ENCODE data around the gene BANF1. TPM values are rescaled to one million over a fixed set of nuclear protein-coding genes. Genes with fewer than 3 reads are reported as not detected.

The BANF1 gene
- polyA plus RNA-seq (2012; ENCODE audit: insufficient read depth, insufficient read length), result 550 TPM

DNA sequence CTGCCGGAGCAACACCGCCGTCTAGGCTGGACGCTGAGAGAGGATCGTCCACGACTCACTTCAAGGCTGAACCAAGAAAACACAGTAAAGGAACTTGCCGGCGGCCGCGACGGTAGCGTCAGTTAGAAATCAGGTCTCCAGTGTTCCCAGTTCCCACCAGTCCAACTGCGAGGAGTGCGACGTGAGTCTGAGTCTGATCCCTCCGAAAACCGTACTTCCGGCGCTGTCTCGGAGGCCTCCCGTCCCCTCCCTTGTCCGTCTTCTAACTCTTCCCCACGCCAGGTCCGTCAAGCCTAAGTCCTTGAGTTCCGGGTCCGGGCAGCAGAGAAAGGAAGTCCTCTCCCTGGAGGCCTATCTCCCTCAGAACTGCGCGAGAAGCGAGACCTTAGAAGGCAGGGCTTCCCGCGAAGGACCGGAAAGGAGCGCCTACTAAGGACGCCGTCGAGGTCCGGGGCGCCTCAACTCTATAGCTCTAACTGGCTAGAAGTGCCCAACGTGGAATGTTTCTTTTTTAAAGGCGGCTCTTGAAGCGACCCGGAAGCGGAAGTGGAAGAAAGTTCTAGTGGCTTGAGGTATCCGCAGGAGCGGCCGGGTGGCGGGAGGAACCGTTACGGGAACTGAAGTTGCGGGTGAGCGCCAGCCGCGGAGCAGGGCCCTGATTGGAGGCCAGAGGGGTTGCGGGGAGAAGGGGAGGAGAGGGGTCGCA lies at the start of gene BANF1, which contains the start of gene EIF1AD:
Gene BANF1, plus strand, starts transcription at position 562 of the 706 bp plus-strand sequence. CDS start 748 bp downstream, outside the sequence.
Gene EIF1AD, minus strand, starts transcription at position 216 of the 706 bp plus-strand sequence. CDS start 1,768 bp downstream, outside the sequence.
- peak; percentile 99 for DNase-seq (ENCODE audit: low read depth, low spot score)
- H3K4me3 ChIP-seq (ENCODE audit: low read length), result peak within 1 kb of the TSS; percentile 100

DNA sequence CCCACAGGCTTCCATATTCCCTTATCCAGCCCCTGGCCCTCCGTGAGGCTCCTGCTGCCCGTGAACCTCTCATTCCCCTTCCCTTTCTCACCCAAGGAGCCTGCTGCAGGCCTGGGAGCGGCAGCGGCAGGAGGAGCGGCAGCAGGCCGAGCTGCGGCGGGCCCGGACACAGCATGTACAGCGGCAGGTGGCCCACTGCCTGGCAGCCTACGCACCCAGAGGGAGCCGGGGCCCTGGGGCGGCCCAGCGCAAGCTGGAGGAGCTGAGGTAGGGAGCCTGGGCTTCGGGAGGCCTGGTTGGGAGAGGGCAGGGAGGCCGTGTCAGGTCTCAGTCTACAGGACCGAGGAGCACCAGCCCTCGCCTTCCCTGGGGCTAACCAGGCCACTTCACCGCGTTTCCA lies 48.8 kb upstream of the BANF1 start:
- DNase-seq (ENCODE audit: low read depth, low spot score), result no peak
- no peak overlapping the region for H3K4me3 ChIP-seq (ENCODE audit: low read length)

DNA sequence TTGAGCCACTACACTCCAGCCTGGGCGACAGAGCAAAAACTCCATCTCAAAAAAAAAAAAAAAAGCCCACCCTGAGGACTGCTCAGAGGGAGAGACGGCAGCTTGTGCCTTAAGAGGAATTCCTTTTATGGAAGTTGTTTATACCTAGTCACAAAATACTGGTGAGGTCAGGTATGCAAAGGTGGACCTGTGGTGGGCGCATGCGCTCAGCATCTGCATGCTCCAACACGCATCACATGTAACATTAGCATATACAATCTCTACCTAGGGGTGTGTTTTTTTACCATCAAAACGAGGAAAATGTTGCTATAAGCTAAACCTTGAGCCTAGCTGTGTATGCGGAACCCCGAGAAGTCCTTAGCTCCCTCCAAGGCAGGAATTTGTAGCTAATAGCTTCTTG lies 47.5 kb upstream of the BANF1 start:
- H3K4me3 ChIP-seq (ENCODE audit: low read length), result no peak overlapping the region
- no peak for DNase-seq (ENCODE audit: low read depth, low spot score)

DNA sequence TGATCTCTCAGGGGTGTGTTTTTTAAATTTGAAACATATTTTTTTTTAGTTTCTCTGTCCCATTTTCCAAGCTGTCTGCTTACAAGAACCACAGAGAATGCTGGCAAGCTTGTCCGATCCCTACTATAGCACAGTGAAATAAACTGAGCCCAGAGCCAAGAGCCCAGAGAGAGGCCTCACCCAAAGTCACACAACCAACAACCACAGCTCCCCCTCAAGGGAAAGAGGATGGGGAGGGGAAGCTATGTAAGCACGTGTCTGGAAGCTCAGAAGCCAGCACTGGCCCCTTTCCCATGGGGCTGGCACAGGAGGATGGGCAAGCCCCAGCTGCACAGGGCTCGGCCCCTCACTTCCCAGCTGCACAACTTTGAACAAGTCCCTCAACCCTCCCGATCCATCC lies 44.0 kb upstream of the BANF1 start:
- no peak overlapping the region for H3K4me3 ChIP-seq (ENCODE audit: low read length)
- no peak for DNase-seq (ENCODE audit: low read depth, low spot score)

GRCh38 chr11:65958774-65959420 lies 43.4 kb upstream of the BANF1 start:
- no peak for DNase-seq (ENCODE audit: low read depth, low spot score)
- H3K4me3 ChIP-seq (ENCODE audit: low read length), result no peak overlapping the region

GRCh38 chr11:65960824-65961266 lies 41.5 kb upstream of the BANF1 start:
- peak overlapping the region; percentile 96 for H3K4me3 ChIP-seq (ENCODE audit: low read length)
- DNase-seq (ENCODE audit: low read depth, low spot score), result no peak

DNA sequence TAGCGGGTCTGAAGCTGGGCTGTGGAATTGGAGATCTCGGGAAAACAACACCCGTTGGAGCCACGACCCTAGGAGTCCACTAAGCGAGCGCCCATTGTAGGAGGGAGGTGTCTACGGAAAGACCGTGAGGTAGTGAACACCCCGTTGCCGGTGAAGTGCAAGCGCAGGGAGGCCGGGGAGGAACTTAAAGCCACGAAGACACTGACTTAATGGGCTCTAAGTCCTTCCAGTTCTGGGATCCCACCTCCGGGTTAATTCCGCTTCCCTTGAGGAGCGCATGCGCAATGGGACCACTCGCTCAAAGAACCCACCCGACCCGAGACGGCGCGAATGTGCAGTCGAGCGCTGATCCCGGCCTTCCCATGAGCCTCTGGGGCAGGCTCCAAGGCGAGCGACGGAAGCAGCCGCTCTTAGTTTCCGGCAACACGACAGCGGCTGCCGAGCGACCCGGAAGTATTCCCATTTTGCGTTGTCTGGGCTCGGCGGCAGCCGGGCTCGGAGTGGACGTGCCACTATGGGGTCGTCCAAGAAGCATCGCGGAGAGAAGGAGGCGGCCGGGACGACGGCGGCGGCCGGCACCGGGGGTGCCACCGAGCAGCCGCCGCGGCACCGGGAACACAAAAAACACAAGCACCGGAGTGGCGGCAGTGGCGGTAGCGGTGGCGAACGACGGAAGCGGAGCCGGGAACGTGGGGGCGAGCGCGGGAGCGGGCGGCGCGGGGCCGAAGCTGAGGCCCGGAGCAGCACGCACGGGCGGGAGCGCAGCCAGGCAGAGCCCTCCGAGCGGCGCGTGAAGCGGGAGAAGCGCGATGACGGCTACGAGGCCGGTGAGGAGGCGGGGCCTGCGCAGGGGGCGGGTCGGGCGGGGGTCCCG lies 40.8 kb upstream of the BANF1 start, which contains the start of gene SART1:
Gene SART1, plus strand, starts transcription at position 468 of the 874 bp plus-strand sequence. Its CDS starts 47 bp downstream, at position 515.
- H3K4me3 ChIP-seq (ENCODE audit: low read length), result peak within 1 kb of the TSS; percentile 96
- DNase-seq (ENCODE audit: low read depth, low spot score), result peak; percentile 98

DNA sequence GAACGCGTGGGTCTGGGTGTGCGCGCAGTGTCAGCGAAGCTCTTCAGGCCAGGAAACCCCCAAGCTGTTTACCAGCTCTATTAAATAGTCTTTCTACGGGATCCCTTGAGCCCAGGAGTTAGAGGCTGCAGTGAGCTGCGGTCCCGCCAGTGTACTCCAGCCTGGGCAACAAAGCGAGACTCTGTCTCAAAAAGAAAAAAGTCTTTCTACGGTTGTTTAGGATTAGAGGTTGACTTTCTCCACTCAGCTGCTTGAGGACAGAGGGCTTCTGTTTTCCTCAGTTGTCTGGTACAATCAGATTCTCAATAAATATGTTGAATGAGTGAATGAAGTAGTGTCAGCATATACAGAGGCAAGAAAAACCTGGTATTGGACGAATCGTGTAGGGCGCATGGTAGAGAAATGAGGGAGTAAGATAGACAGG lies 40.1 kb upstream of the BANF1 start:
- no peak for DNase-seq (ENCODE audit: low read depth, low spot score)
- H3K4me3 ChIP-seq (ENCODE audit: low read length), result peak overlapping the region; percentile 96

DNA sequence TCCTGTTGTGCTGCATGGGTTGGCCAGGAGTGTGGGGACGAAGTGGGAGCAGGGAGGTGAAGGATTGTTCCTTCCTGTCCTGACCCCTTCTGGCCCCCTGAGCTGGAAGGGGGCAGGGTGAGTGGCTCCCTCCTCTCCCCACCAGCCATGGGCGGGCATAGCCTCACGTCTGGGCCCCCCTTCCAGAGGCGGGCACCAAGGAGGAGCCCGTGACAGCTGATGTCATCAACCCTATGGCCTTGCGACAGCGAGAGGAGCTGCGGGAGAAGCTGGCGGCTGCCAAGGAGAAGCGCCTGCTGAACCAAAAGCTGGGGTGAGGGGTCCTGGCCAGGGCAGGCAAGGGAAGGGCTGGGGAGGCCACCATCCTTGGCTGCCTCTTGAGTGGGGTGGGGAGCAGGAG lies 37.4 kb upstream of the BANF1 start:
- no peak overlapping the region for H3K4me3 ChIP-seq (ENCODE audit: low read length)
- DNase-seq (ENCODE audit: low read depth, low spot score), result no peak

GRCh38 chr11:65965986-65966762 lies 36.1 kb upstream of the BANF1 start:
- no peak overlapping the region for H3K4me3 ChIP-seq (ENCODE audit: low read length)
- DNase-seq (ENCODE audit: low read depth, low spot score), result no peak

DNA sequence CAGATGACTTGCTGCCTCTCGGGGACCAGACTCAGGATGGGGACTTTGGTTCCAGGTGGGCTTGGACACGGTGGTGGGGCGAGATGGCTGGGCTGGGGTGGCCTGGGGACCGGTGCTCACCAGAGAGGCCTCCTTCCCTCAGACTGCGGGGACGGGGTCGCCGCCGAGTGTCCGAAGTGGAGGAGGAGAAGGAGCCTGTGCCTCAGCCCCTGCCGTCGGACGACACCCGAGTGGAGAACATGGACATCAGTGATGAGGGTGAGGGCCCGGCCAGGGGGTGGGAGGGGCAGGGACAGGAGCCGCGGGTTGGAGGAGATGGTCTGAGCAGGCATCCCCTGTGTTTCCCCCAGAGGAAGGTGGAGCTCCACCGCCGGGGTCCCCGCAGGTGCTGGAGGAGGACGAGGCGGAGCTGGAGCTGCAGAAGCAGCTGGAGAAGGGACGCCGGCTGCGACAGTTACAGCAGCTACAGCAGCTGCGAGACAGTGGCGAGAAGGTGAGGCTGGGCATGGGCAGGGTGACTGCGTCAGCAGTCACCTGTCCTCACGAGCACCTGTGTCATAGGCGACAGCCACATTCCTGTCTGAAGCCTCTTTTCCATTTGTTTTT lies 34.9 kb upstream of the BANF1 start:
- no peak for DNase-seq (ENCODE audit: low read depth, low spot score)
- H3K4me3 ChIP-seq (ENCODE audit: low read length), result no peak overlapping the region

- DNase-seq (ENCODE audit: low read depth, low spot score), result no peak
- no peak overlapping the region for H3K4me3 ChIP-seq (ENCODE audit: low read length)
Observed at GRCh38 chr11:65968600-65969482, 33.5 kb upstream of the BANF1 start.

DNA sequence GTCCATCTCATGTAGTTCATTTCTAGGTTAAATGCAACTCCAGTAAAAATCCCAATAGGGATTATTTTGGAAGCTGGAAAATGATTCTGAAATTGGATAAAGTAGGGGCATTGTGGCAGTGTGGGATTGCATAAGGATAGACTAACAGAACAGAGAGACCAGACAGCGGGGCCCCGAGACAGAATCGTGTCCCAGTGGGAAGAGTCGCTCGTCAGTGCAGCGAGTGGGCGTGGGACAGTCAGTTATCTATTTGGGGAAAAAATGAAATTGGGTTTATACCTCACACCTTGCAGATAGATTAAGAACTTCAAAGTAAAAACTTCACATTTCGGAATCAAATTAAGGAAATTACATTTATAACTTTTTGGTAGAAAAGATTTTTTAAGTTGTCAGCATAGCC lies 30.2 kb upstream of the BANF1 start:
- H3K4me3 ChIP-seq (ENCODE audit: low read length), result no peak overlapping the region
- no peak for DNase-seq (ENCODE audit: low read depth, low spot score)

GRCh38 chr11:65973439-65974110 lies 28.7 kb upstream of the BANF1 start:
- no peak overlapping the region for H3K4me3 ChIP-seq (ENCODE audit: low read length)
- no peak for DNase-seq (ENCODE audit: low read depth, low spot score)

- no peak overlapping the region for H3K4me3 ChIP-seq (ENCODE audit: low read length)
Observed at GRCh38 chr11:65975771-65976170, 26.5 kb upstream of the BANF1 start.

DNA sequence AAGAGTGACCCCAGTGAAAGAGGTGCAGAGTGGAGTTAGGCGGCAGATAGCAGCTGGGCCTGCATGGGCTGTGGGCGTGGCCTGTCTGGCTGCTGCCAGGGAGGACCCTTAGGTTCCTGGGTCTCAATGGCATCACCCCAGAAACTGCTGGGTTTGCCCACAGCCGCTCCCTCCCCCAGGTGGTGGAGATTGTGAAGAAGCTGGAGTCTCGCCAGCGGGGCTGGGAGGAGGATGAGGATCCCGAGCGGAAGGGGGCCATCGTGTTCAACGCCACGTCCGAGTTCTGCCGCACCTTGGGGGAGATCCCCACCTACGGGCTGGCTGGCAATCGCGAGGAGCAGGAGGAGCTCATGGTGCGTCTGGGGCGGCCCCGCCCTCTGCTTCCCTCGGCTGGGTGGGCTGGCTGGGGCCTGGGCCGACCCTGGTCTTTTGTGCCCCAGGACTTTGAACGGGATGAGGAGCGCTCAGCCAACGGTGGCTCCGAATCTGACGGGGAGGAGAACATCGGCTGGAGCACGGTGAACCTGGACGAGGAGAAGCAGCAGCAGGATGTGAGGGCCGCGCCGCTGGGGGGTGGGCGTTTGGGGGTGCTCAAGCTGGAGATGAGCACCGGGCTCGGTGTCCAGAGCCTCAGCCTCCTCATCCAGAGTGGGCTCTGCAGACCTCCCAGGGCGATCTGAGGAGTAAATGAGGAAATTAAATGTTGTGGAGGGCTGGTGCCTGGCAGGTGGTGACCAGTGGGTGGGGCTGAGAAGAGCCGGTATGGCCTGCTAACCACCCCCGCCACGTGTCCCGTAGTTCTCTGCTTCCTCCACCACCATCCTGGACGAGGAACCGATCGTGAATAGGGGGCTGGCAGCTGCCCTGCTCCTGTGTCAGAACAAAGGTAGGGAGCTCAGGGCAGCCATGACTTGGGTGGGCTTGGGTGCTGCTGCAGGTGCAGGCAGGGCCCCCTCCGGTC lies 25.8 kb upstream of the BANF1 start:
- no peak overlapping the region for H3K4me3 ChIP-seq (ENCODE audit: low read length)
- no peak for DNase-seq (ENCODE audit: low read depth, low spot score)

More at GRCh38 chr11:65975771-65976170, 26.5 kb upstream of the BANF1 start:
- no peak for DNase-seq (ENCODE audit: low read depth, low spot score)

Data from Jurkat, Clone E6-1 (cell line).